Measurements from ENCODE around the gene MSANTD2. TPM values are rescaled to one million over a fixed set of nuclear protein-coding genes. Genes with fewer than 3 reads are reported as not detected.
"Not testable (repeated sequence)": the region's sequence is repeated elsewhere in the genome, so short reads cannot be mapped to it uniquely, and the experiment has no call there.

MSANTD2 gene
- total RNA-seq, 1 donor from 2014 or later, result 17.9 TPM

- DNase-seq (ENCODE audit: low spot score), result not testable (repeated sequence)
These were observed 29.2 kb downstream of the MSANTD2 start for GRCh38 chr11:124770959-124771358.

GRCh38 chr11:124769806-124770774 is 30.1 kb downstream of the MSANTD2 start:
- no peak for DNase-seq (ENCODE audit: low spot score)

GRCh38 chr11:124768914-124769313 is 31.3 kb downstream of the MSANTD2 start:
- DNase-seq (ENCODE audit: low spot score), result no peak

GRCh38 chr11:124766156-124766555 is 34.0 kb downstream of the MSANTD2 start:
- no peak for DNase-seq (ENCODE audit: low spot score)

GRCh38 chr11:124763156-124763947 is 36.9 kb downstream of the MSANTD2 start:
- peak; percentile 85 for DNase-seq (ENCODE audit: low spot score)

GRCh38 chr11:124762624-124763155 is 37.5 kb downstream of the MSANTD2 start:
- DNase-seq (ENCODE audit: low spot score), result no peak

- no peak for DNase-seq (ENCODE audit: low spot score)
These were observed 38.0 kb downstream of the MSANTD2 start, which contains the start of gene ESAM for GRCh38 chr11:124762105-124762623. Gene ESAM (minus strand): TSS chr11:124762290. CDS start chr11:124762154, 136 bp downstream.

- DNase-seq (ENCODE audit: low spot score), result no peak
These were observed 38.7 kb downstream of the MSANTD2 start for GRCh38 chr11:124761301-124762104.

- no peak for DNase-seq (ENCODE audit: low spot score)
These were observed 39.4 kb downstream of the MSANTD2 start for GRCh38 chr11:124760806-124761205.

- DNase-seq (ENCODE audit: low spot score), result no peak
These were observed 40.0 kb downstream of the MSANTD2 start for GRCh38 chr11:124760205-124760652.

- no peak for DNase-seq (ENCODE audit: low spot score)
These were observed 40.7 kb downstream of the MSANTD2 start for GRCh38 chr11:124759266-124760204.

- DNase-seq (ENCODE audit: low spot score), result peak; percentile 82
These were observed 41.6 kb downstream of the MSANTD2 start for GRCh38 chr11:124758355-124759265.

- no peak for DNase-seq (ENCODE audit: low spot score)
These were observed 42.9 kb downstream of the MSANTD2 start for GRCh38 chr11:124757320-124757719.

- DNase-seq (ENCODE audit: low spot score), result no peak
These were observed 43.4 kb downstream of the MSANTD2 start for GRCh38 chr11:124756753-124757227.

- DNase-seq (ENCODE audit: low spot score), result no peak
These were observed 44.0 kb downstream of the MSANTD2 start for GRCh38 chr11:124756033-124756752.

GRCh38 chr11:124754710-124755109 is 45.5 kb downstream of the MSANTD2 start:
- no peak for DNase-seq (ENCODE audit: low spot score)

- DNase-seq (ENCODE audit: low spot score), result no peak
These were observed 45.9 kb downstream of the MSANTD2 start for GRCh38 chr11:124754309-124754708.

- no peak for DNase-seq (ENCODE audit: low spot score)
These were observed 46.6 kb downstream of the MSANTD2 start for GRCh38 chr11:124753624-124754023.
